Raji (cell line): ENCODE data around the gene SDK2.

Source experiments
- POLR2A ChIP-seq: IDR thresholded peaks from 2 replicates; pipeline ENCODE4 v1.6.1; 2011; ENCODE audit warnings: low read depth, low read length, control low read depth; ENCODE audit not compliant: insufficient read depth

Gene SDK2

DNA sequence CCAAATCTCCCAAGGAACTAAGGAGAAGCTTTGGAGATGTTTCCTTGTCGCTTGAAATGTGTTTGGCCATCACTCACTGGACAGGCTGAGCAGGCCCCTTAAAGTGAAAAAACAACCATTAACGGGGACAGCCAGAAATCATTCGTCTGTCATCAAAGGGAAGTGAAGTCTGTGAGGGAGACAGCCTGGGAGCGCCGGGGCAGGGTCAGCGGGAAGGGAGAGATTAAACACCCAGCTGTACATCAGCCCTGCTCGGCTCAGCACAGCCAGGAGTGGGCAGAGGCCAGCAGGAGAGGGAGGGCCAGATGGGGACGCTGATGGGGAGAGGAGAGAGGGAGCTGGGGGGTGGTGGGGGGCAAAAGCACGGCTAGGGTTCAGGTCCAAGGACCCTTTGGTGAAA, 105.1 kb downstream of the SDK2 start:
- TF ChIP-seq POLR2A: no peak

DNA sequence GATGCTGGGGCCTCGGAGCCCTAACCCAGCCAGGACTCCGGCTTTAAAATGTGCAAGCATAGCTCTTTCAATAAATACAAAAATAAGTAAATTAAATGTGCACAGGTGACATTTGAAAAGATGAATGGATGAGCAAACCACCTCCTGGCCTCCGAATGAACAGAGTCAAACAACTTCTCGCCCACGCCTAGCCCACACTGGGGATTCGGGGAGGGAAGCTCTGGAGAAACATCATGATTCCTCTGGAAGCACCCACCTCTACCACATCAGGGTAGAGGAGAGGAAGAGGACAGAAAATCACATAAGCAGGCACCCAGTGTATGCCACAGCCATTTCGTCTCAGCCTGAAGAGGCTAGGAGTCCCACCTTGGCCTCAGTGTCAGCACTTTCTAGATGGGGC, 105.8 kb downstream of the SDK2 start:
- no peak for TF ChIP-seq POLR2A

DNA sequence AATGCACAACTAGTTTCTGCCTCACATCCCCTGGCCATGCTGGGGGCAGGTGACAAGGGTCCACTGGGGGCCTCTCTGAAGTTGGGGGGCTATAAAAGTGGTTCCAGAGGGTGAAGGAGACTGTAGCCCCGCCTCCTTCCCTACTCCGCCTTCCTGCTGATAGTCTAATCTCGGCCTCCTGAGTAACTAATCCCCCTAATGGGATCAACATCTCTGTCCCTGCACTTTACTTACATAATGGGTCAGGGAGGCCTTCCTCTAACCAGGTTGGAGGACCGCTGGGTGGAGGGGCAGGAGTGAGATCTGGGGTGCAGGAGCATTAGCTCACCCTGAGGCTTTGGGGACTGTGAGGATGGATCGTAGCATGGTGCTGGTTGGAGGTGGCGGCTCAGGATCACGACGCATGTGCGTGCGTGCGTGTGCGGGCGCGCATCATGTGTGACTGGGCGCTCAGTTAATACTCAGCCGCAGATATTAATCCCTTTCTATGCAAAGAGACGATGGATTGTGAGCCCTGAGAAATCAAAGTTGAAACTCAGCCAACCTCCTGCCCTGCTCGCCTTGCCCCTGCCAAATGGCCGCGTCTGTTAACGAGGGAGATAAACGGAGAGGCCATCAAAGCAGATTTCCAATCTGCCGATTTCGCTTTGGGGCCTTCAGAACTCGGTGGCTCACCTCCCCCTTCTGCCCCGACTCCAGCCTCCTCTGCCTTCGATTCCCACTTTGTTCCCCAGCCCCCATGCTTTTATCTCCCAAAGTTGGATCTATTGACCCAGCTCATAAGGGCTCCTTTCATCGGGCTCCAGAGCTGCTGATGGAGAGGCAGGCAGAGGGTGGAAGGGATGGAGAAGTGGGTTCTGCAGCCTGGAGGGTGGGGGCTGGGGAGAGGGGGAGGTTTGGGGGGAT, 107.3 kb downstream of the SDK2 start:
- TF ChIP-seq POLR2A: no peak

DNA sequence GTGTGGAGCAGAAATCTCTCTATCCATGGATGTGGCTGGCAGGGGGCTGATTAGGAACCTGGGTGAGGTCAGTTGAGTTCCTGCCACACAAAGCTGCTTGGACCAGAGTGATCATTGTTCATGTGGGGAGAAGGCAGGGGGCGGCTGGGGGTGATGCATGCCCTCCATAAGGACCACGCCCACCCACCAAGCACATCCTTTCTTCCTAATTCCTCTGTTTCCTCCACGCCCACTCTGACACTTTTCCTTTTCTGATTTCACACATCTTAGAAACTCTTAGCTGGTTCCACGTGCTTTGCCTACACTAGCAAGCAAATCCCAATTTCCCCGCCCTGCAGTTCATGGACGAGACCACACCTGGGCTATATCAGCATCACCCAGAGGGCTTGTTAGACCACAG, 108.5 kb downstream of the SDK2 start:
- TF ChIP-seq POLR2A: no peak

DNA sequence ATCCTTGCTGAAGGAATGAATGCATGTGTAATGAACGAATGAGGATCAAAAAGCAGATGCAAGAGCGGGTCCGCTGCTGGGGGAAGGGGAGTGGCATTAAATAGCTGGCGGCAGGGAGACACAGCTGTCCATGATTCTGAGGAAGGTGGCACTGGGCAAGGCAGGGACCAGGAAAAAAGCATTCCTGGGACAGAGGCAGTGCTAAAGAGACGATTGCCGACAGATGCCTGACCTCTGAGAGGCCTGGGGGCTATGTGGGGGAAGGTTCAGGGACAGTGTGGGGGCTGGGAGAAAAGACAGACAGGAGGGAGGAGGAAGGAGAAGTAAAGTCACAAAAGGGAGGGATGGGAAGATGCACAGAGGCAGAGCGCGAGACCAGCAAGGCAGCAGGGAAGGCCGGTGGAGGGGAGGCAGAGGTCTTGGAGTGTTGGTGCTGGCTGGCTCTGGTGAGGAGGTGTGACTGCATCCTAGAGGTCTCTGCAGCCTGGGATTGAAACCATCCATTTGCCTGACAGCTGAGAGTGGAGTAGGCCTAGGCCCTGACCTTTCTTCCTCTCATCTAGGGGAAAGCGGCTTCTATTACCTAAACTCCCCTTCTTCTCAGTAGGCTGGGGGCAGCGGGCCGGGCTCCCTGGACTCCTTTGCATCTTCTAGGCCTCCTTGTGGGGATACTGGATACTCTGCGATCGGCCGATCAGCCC, 109.9 kb downstream of the SDK2 start:
- TF ChIP-seq POLR2A: no peak

DNA sequence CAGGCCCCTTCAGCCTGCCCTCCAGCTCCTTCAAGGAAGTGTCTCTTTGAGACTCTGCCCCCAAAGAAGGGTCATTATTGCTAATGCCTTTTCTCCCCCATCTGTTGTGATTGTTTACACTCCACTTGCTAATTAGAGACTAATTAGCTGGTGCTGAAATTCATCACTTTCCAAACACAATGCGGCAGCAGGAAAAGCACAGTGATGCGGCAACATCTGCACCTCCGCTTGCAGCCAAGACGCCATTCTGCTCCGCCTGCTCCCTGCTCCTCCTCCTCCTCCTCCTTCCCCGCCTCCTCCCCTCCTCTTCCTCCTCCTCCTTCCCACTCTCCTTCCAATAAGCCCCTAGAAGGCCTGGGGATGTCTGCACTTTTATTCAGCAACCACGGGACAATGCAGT, 110.5 kb downstream of the SDK2 start:
- no peak for TF ChIP-seq POLR2A

DNA sequence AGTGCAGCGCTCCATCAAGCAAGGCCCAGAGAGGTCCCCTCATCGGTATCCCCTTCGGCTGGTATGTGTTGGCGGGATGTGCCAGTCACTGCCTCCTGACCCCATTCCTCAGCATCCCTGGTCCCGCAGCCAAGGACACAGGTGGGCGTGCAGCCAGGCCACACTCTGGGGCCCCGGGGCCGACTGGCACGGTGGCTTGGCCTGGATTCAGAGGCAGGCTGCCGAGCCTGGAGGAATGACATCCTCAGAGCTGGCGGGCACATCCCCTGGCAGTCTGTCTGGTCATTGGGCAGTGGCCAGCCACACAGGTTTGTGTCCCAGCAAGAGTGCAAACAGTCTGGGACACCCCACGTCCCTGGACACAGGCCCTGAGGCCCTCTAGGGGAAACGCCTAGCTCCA, 111.1 kb downstream of the SDK2 start:
- no peak for TF ChIP-seq POLR2A

DNA sequence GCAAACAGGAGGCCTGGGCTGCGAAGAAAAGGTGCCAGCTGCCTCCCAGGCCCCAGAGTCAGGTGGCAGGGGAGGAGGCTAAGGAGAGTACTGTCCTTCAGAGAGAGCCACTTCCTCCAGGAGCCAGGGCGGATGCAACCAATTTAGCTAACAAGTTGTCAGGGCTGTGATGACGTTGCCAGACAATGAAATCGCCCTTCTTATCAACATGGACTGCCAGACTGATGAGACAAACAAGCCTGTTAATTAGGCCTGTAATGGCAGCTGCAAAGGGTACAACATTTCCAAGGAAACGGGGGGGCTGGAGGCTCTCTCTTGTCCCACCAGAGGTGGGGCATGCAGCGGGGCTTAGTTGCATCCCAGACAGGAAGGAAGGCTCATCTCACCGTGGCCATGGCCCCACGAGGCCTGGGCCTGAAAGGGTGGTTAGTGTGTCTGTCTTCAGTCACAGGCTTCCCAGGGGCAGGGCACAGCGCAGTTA, 111.8 kb downstream of the SDK2 start:
- no peak for TF ChIP-seq POLR2A

DNA sequence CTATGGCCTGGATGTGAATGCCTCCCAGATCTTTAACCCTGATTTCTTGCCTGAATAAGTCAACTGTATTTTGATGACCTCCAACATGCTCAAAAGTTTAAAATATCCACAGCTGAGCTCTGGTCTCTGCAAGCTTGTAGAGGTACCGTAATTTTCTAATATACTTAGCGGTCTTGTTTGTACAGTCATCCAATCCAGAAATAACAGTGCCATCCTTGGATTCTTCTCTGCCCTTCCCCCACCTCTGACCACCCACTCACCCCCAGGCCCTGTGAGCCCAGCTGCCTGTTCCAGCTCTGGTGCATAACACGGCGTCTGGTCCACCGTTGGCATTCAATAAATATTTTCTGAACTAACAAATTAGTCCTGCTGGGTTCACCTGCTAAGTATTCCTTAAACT, 113.1 kb downstream of the SDK2 start:
- no peak for TF ChIP-seq POLR2A

DNA sequence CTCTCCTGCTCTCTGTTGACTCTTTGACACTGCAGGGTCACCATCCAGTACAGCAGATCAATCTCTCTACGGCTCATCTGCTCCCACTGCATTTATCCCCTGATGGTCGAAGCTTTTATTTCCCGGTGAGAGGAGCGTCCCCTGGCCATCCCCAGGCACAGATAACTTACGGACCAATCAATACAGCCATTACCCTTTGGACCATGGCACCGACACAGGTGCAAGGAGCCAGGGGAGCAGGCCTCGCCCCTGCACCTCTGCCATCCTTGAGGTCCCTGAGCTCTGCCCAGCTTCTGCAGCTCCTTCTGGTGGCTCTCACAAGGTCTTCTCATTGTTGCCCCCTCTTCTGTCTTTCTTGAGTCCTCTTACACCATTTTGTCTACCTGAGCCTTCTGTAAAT, 115.6 kb downstream of the SDK2 start:
- TF ChIP-seq POLR2A: no peak

DNA sequence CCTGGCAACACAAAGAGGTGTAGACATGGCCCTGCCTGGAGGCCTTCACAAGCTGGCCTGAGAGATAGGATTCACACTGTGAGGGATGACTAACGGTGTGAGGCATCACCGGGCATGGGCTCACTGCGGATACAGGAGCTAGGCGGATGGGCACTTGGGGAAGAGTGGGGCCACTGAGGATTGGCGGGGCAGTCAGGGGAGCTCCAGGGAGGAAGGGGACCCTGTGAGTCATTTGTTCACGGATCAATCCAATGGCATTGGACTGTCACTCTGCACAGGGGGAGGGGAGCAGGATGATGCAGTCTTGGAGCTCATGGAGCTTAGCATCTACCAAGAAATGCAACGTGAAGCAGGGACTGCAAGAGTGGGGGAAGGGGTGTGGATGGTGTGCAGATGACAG, 117.3 kb downstream of the SDK2 start:
- no peak for TF ChIP-seq POLR2A

DNA sequence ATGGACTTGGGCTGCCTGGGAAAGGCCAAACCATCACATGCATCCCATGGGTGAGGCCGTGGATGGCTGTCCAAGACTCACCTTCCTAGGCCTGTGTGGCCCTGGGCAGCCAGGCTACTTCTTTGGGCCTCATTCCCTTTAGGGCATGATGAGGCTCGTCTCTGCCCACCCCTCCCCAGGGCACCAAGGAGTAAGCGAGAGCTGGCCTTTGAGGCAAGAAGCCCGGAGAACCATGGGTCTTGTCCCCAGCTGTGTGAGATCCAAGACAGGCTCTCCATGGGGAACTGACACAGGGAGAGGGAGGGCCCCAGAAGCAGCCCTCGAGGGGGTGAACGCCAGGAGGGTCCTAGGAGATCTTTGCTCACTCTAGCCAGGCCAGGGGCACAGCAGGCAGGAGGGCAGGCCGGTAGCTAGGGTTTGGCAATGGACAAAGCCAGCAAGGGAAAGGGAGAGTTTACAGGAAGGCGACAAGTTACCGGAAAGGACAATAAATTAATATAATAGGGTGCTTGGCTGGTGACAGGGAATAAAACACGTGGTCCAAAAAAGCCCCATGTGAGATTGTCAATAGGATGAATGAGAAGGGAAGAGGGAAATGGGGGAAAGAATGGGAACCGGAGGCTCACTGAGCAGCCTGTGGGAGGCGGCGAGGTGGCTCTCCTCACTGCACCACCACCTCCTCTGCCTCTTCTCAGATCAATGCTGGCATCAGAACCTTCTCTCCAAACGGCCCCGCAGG, 119.1 kb downstream of the SDK2 start:
- no peak for TF ChIP-seq POLR2A

DNA sequence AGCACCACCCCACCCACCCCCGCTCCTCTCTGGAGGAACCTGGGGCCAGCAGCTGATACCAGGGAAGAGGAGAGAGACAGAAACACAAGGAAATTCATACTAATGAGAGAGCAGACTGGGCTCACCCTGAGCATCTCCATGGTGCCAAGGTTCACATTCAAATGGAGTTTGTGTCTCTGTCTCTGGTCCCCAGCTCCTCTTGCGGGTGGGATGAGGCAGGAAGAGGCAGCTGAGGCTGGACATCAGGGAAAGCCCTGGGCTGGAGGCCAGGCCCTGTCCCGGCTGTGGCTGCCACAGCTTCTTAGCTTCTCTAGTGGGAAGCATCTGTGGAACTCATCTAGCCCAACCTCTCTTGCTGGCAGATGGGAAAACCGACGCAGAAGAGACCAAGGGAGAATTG, 121.5 kb downstream of the SDK2 start:
- no peak for TF ChIP-seq POLR2A

DNA sequence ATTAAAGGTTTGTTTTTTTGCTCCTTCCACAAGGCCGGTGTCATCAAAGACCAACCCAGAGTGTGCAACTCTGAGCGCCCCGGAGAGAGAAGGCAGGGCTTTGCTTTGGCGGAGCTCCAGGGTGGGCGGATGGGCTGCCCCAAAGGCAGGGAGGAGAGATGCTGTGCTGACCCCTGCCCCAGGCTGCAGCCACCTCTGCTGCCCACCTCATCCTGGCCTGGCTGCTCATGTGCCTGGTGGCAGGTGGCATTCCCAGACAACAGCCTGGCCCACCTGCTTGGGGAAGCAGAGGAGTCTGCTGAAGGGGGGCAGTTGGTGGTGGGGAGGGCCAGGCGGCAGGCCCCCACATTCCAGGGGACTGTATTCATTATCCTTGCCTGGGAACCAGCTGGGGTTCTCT, 122.1 kb downstream of the SDK2 start:
- no peak for TF ChIP-seq POLR2A

DNA sequence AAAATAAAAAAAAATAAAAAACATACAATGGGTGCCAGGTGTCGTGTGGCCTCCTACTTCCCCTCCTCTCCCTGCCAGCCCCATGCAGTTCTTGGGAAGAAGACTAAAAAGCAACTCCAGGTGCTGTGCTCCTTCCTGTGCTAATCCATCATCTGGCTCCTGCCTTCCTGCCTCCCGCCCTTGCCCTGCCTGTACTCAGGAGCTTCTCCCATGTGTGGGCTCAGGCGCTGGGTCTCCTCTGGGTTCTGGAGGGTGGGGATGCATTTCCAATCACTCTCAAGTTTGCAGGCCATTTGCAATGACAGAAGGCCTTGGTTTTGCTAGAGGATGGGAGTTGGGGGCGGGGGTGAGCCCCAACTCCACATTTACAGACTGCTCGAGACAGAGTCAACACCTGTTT, 122.9 kb downstream of the SDK2 start:
- TF ChIP-seq POLR2A: no peak

DNA sequence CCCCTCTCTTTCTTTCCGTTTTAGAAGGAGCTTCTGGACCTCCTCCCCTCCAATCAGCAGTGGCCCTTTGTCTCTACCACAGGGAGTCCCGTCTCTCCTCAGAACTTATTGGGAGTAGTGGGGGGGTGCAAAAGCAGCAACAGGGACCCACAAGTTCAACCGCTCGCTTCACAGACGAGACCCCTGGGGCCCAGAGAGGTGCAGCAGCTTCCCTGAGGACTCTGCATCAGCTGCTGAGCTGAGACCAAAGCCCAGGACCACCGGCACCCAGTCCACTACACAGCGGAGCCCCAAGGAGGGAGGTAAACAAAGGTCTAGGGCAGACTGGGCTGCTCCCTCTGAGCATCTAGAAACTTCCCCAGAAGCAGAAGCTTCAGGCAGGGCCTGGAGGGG, 123.9 kb downstream of the SDK2 start:
- no peak for TF ChIP-seq POLR2A
